A549 (cell line): ENCODE results near the gene BTK. TPM values are rescaled to one million over a fixed set of nuclear protein-coding genes. Genes with fewer than 3 reads are reported as not detected.

Experiments
- ATAC-seq, 2 experiments: fragments of 200-7000 bp in 1 of 2; fragments of >200 bp in 1 of 2; cut with Nextera tagmentation in 1 of 2; cut with Tn5 transposase in 1 of 2; 3 replicates each; pipeline versions ENCODE4 v1.8.0 to v1.9.1; 2018 to 2020; ENCODE audit warnings: mild to moderate bottlenecking in 1 of 2, moderate library complexity in 1 of 2
- CTCF ChIA-PET: fragments of 300-600 bp; sonication (Branson Sonifier 250); formaldehyde crosslinking; extraction: SDS; loops from one replicate; lab custom pipeline; 2021; ENCODE audit warnings: antibody characterized with exemption, inconsistent platforms; lab: Yijun Ruan, JAX
- POLR2A ChIA-PET: fragments of 350-600 bp; formaldehyde crosslinking; extraction: SDS; loops from one replicate; lab custom pipeline; 2021; ENCODE audit warnings: antibody characterized with exemption, inconsistent platforms; lab: Yijun Ruan, JAX
- DNase-seq, 2 experiments: peaks; one replicate each; pipeline versions ENCODE4 v3.0.0 to v3.0.0-alpha.2; 2011 to 2016; ENCODE audit warnings: low read depth in 1 of 2, low spot score in 1 of 2
- FAIRE-seq: peaks from 2 replicates; lab custom pipeline; 2011; peaks lifted over from hg19 to GRCh38; lab: Jason Lieb, UNC
- H3K27ac ChIP-seq, 2 experiments: fragments of >200 bp; sonication (Bioruptor Twin); formaldehyde crosslinking; 3 replicates each; pipeline ENCODE4 v1.5.1; 2016 to 2017
- H3K4me1 ChIP-seq: fragments of >200 bp; sonication (Bioruptor Twin); formaldehyde crosslinking; 3 replicates; pipeline ENCODE4 v1.6.1; 2016
- H3K4me2 ChIP-seq: fragments of >200 bp; sonication (Bioruptor Twin); formaldehyde crosslinking; 3 replicates; pipeline ENCODE4 v1.6.1; 2016
- H3K4me3 ChIP-seq: fragments of >200 bp; sonication (Bioruptor Twin); formaldehyde crosslinking; 3 replicates; pipeline ENCODE4 v1.5.1; 2016
- H3K9me3 ChIP-seq: fragments of >200 bp; sonication (Bioruptor Twin); formaldehyde crosslinking; 3 replicates; pipeline ENCODE4 v1.6.1; 2016
- BCL3 ChIP-seq: fragments of >200 bp; sonication (Bioruptor Twin); formaldehyde crosslinking; IDR thresholded peaks from 3 replicates; pipeline ENCODE4 v1.6.1; 2016
- BHLHE40 ChIP-seq: IDR thresholded peaks from 2 replicates; pipeline ENCODE4 v1.6.1; 2012; ENCODE audit warnings: low read depth, low read length, inconsistent platforms
- CEBPB ChIP-seq, 2 experiments: fragments of >200 bp in 1 of 2; sonication (Bioruptor Twin) in 1 of 2; formaldehyde crosslinking in 1 of 2; IDR thresholded peaks; 2 replicates each; pipeline ENCODE4 v1.6.1; 2012 to 2016
- CTCF ChIP-seq: fragments of >200 bp; sonication (Bioruptor Twin); formaldehyde crosslinking; IDR thresholded peaks from 3 replicates; pipeline ENCODE4 v1.5.1; 2016
- E2F6 ChIP-seq: IDR thresholded peaks from 2 replicates; pipeline ENCODE4 v1.6.1; 2012; ENCODE audit warnings: low read depth, borderline replicate concordance
- EHF ChIP-seq: fragments of 250-450 bp; sonication (Bioruptor Pico); IDR thresholded peaks from 2 replicates; pipeline ENCODE4 v1.5.0; 2020; ENCODE audit warnings: mild to moderate bottlenecking
- FOSB ChIP-seq: fragments of 250-450 bp; sonication (Bioruptor Pico); IDR thresholded peaks from 2 replicates; pipeline ENCODE4 v1.5.0; 2020; ENCODE audit warnings: mild to moderate bottlenecking, moderate library complexity
- FOSL2 ChIP-seq, 2 experiments: fragments of 450-650 bp in 1 of 2; fragments of >200 bp in 1 of 2; sonication (Bioruptor Twin) in 1 of 2; formaldehyde crosslinking; IDR thresholded peaks; 2 replicates each; pipeline versions ENCODE4 v1.5.0 to v1.6.1; 2016 to 2020; ENCODE audit warnings: mild to moderate bottlenecking in 1 of 2, moderate library complexity in 1 of 2
- FOXS1 ChIP-seq: fragments of 250-450 bp; sonication (Bioruptor Pico); IDR thresholded peaks from 2 replicates; pipeline ENCODE4 v1.5.0; 2020; ENCODE audit warnings: mild to moderate bottlenecking, moderate library complexity
- HMGXB4 ChIP-seq: fragments of 250-450 bp; sonication (Bioruptor Pico); IDR thresholded peaks from 2 replicates; pipeline ENCODE4 v1.5.0; 2021; ENCODE audit warnings: mild to moderate bottlenecking, moderate library complexity, borderline replicate concordance
- HOXA7 ChIP-seq: fragments of 250-450 bp; sonication (Bioruptor Pico); IDR thresholded peaks from 2 replicates; pipeline ENCODE4 v1.5.0; 2020; ENCODE audit warnings: mild to moderate bottlenecking, moderate library complexity
- HOXB13 ChIP-seq: fragments of 250-450 bp; sonication (Bioruptor Pico); IDR thresholded peaks from 2 replicates; pipeline ENCODE4 v1.5.0; 2020; ENCODE audit warnings: low read depth, mild to moderate bottlenecking, moderate library complexity
- JUN ChIP-seq, 2 experiments: fragments of >200 bp; sonication (Bioruptor Twin); formaldehyde crosslinking; IDR thresholded peaks; 2 replicates in 1 of 2; 3 replicates in 1 of 2; pipeline ENCODE4 v1.6.1; 2016 to 2017
- KDM5A ChIP-seq: fragments of 200-600 bp; sonication (generic); IDR thresholded peaks from 2 replicates; pipeline ENCODE4 v1.6.1; 2016; ENCODE audit warnings: antibody characterized with exemption, mild to moderate bottlenecking
- MAX ChIP-seq: IDR thresholded peaks from 2 replicates; pipeline ENCODE4 v1.6.1; 2012
- MAZ ChIP-seq: fragments of 150-350 bp; IDR thresholded peaks from 2 replicates; pipeline ENCODE4 v1.6.1; 2014; ENCODE audit warnings: antibody characterized with exemption, low read depth, low read length, borderline replicate concordance
- MYC ChIP-seq: IDR thresholded peaks from 2 replicates; pipeline ENCODE4 v1.6.1; 2012; ENCODE audit warnings: mild to moderate bottlenecking, inconsistent platforms, low read length, improper control_type of control experiment, borderline replicate concordance
- NPAS2 ChIP-seq: fragments of 250-450 bp; sonication (Bioruptor Pico); IDR thresholded peaks from 2 replicates; pipeline ENCODE4 v1.8.0; 2022; ENCODE audit warnings: mild to moderate bottlenecking, moderate library complexity, borderline replicate concordance
- PHF8 ChIP-seq: fragments of 200-600 bp; sonication (generic); IDR thresholded peaks from 2 replicates; pipeline ENCODE4 v1.6.1; 2016; ENCODE audit warnings: low read depth, mild to moderate bottlenecking, antibody characterized with exemption, moderate library complexity, borderline replicate concordance
- POLR2A ChIP-seq: IDR thresholded peaks from 2 replicates; pipeline ENCODE4 v1.6.1; 2012; ENCODE audit warnings: mild to moderate bottlenecking, low read length
- POLR2AphosphoS2 ChIP-seq: conservative IDR thresholded peaks from 2 replicates; pipeline ENCODE4 v1.6.1; 2012; ENCODE audit warnings: low read length, improper control_type of control experiment, inconsistent platforms
- RAD21 ChIP-seq, 2 experiments: fragments of >200 bp in 1 of 2; sonication (Bioruptor Twin) in 1 of 2; formaldehyde crosslinking in 1 of 2; IDR thresholded peaks in 1 of 2; conservative IDR thresholded peaks in 1 of 2; 2 replicates in 1 of 2; 3 replicates in 1 of 2; pipeline ENCODE4 v1.6.1; 2012 to 2018; ENCODE audit warnings: inconsistent platforms in 1 of 2
- RARB ChIP-seq: fragments of 250-450 bp; sonication (Bioruptor Pico); IDR thresholded peaks from 2 replicates; pipeline ENCODE4 v1.8.0; 2021; ENCODE audit warnings: mild to moderate bottlenecking, moderate library complexity
- REST ChIP-seq: fragments of 200-600 bp; sonication (generic); IDR thresholded peaks from 2 replicates; pipeline ENCODE4 v1.6.1; 2016; ENCODE audit warnings: antibody characterized with exemption, mild to moderate bottlenecking, moderate library complexity
- SMC3 ChIP-seq: fragments of >200 bp; sonication (Bioruptor Twin); formaldehyde crosslinking; IDR thresholded peaks from 3 replicates; pipeline ENCODE4 v1.6.1; 2018; ENCODE audit warnings: inconsistent platforms
- TFCP2L1 ChIP-seq: fragments of 250-450 bp; sonication (Bioruptor Pico); IDR thresholded peaks from 2 replicates; pipeline ENCODE4 v1.5.0; 2021; ENCODE audit warnings: mild to moderate bottlenecking
- TP53 ChIP-seq: fragments of 250-450 bp; sonication (Bioruptor Pico); IDR thresholded peaks from 2 replicates; pipeline ENCODE4 v1.5.0; 2021; ENCODE audit warnings: mild to moderate bottlenecking, moderate library complexity
- whole genome bisulfite sequencing: methylation state at CpG from one replicate; pipeline ENCODE4 v1.1.6; 2017; ENCODE audit errors: missing lambda C conversion rate; 5-methylcytosine and 5-hydroxymethylcytosine counted together
- polyA plus RNA-seq, 4 experiments: library from polyadenylated mRNA; depleted of rRNA in 3 of 4; stranded (reverse); fragments of >200 nt; fragmentation: RNase III in 1 of 4; extraction: RNeasy Plus Mini Kit Qiagen cat#74134 plus additional on column Dnase treatment in 1 of 4; gene quantifications; 2 replicates in 3 of 4; 3 replicates in 1 of 4; pipeline ENCODE4 v1.2.3, GENCODE V29; 2011 to 2017

The BTK gene
- polyA plus RNA-seq, 2 of the 4 experiments (the other 2 are of a cell fraction): 0.18 to 0.26 TPM

- Histone ChIP-seq H3K9me3 (no peaks in the 10 kb centered on the region), H3K4me2 (peak within 1 kb of the TSS; percentile 99), H3K4me1 (peaks cover 22% of the 10 kb centered on the region), H3K4me3 (peak within 1 kb of the TSS; percentile 85), H3K27ac (peak within 1 kb of the TSS; percentile 87 to 95)
- 2% methylated on average over 38 of the region's 47 CpGs for WGBS
- POLR2A ChIA-PET: interaction anchor here (0.6 to 2.3 kb wide), 20 partner anchors 10 to 571 kb away, joined by 3 to 46 read pairs (median 4); partner anchors contain the start of genes CENPI, CSTF2, GLA and HNRNPH2
- TF ChIP-seq BHLHE40 (no peak), MAZ (no peak), MYC (peak; percentile 96), SMC3 (no peak), FOSL2 (IDR thresholded peaks at IDR 0.05) (no peak), FOSL2 (CRISPR knock-in tag; IDR thresholded peaks at IDR 0.05) (peak; percentile 3; the same call in 1 of the 2 replicates), E2F6 (peak; percentile 29; the same call in 1 of the 2 replicates), RARB (CRISPR knock-in tag) (peak; percentile 91; the same call in 1 of the 2 replicates), PHF8 (peak; percentile 94), CEBPB (IDR thresholded peaks at IDR 0.05) (no peak; a peak in 1 of 4 replicates), HOXA7 (CRISPR knock-in tag) (peak; percentile 85), JUN (IDR thresholded peaks at IDR 0.05) (peak; percentile 92 to 97), RAD21 (conservative IDR thresholded peaks at IDR 0.05 in 1 of 2, IDR thresholded peaks at IDR 0.05 in 1 of 2) (0 out of 5 replicates have a peak, but pooled peaks of 1 of the 2 experiments have one; percentile 4), FOXS1 (CRISPR knock-in tag) (0 out of 2 replicates have a peak, but pooled peaks have one; percentile 39), FOSB (CRISPR knock-in tag) (peak; percentile 90), POLR2A (peak; percentile 93), NPAS2 (no peak), HMGXB4 (CRISPR knock-in tag) (no peak), POLR2AphosphoS2 (no peak), TFCP2L1 (peak; percentile 94), MAX (peak; percentile 98), EHF (CRISPR knock-in tag) (0 out of 2 replicates have a peak, but pooled peaks have one; percentile 22), HOXB13 (CRISPR knock-in tag) (no peak), KDM5A (no peak), BCL3 (peak; percentile 85; the same call in 2 of the 3 replicates), TP53 (peak; percentile 80), CTCF (peak; percentile 67), REST (peak; percentile 40; the same call in 1 of the 2 replicates)
- FAIRE-seq (peak; percentile 85), DNase-seq (peak; percentile 89 to 94), ATAC-seq (peak; percentile 94 to 96)
- CTCF ChIA-PET: interaction anchor here (0.6 to 1.9 kb wide), 8 partner anchors 9 to 1508 kb away, joined by 3 to 25 read pairs (median 4); partner anchors contain the start of gene TIMM8A
Measured at GRCh38 chrX:101390664-101391525, 4.9 kb upstream of the BTK start, which contains the start of gene RPL36A. Gene RPL36A, plus strand, starts transcription at chrX:101391011. Its CDS starts 33 bp downstream, at chrX:101391044.
